K562 (cell line): ENCODE results near the gene CDKN3. TPM values are rescaled to one million over a fixed set of nuclear protein-coding genes. Genes with fewer than 3 reads are reported as not detected.
A peak's percentile ranks its signal among the peaks of the same experiment; 100 is the strongest.

ENCODE experiments used
- ATAC-seq: fragments of 200-7000 bp; cut with Tn5 transposase; 3 replicates; pipeline ENCODE4 v1.9.1; 2020; ENCODE audit warnings: moderate library complexity
- BruUV-seq: library from RNA; stranded (reverse); fragments of 400-500 nt; replicated peaks from 2 replicates; lab custom pipeline; 2021; lab: Mats Ljungman, UMichigan
- CTCF ChIA-PET: fragments of 300-600 bp; formaldehyde crosslinking; extraction: SDS; loops from one replicate; lab custom pipeline; 2021; ENCODE audit warnings: low intra/inter-chr PET ratio; lab: Yijun Ruan, JAX
- POLR2A ChIA-PET: fragments of 300-600, 350-650 bp; sonication (Branson Sonifier 250); formaldehyde crosslinking; extraction: SDS; loops from one replicate; lab custom pipeline; 2021; ENCODE audit warnings: antibody characterized with exemption, inconsistent platforms; lab: Yijun Ruan, JAX
- DNase-seq, 4 experiments: peaks; one replicate each; pipeline versions ENCODE4 v3.0.0 to v3.0.0-alpha.2; 2011 to 2018; ENCODE audit warnings: low spot score in 3 of 4, mixed read lengths in 3 of 4; ENCODE audit errors: extremely low read depth in 1 of 4
- FAIRE-seq: peaks from 2 replicates; lab custom pipeline; 2011; peaks lifted over from hg19 to GRCh38; lab: Jason Lieb, UNC
- H2AFZ ChIP-seq: 2 replicates; pipeline ENCODE4 v1.6.0; 2011; ENCODE audit warnings: low read depth, low read length, control low read depth, inconsistent platforms
- H3K27ac ChIP-seq: fragments of 200-600 bp; 3 replicates; pipeline ENCODE4 v1.8.0; 2011; ENCODE audit warnings: low read depth, mild to moderate bottlenecking, control low read depth, inconsistent platforms, low read length, moderate library complexity, mixed read lengths; ENCODE audit errors: extremely low read depth
- H3K27me3 ChIP-seq, 2 experiments: fragments of 300-600 bp in 1 of 2; 2 replicates in 1 of 2; 3 replicates in 1 of 2; pipeline versions ENCODE4 v1.6.0 to v1.8.0; 2011; ENCODE audit warnings: inconsistent platforms in 2 of 2, low read length in 2 of 2, mild to moderate bottlenecking in 1 of 2, mixed read lengths in 1 of 2, moderate library complexity in 1 of 2; ENCODE audit not compliant: control insufficient read depth in 2 of 2, insufficient read depth in 2 of 2
- H3K36me3 ChIP-seq: fragments of 300-600 bp; 3 replicates; pipeline ENCODE4 v1.8.0; 2011; ENCODE audit warnings: mild to moderate bottlenecking, low read length, inconsistent platforms; ENCODE audit not compliant: control insufficient read depth, insufficient read depth
- H3K4me1 ChIP-seq, 2 experiments: fragments of 200-600 bp in 1 of 2; replicated peaks in 1 of 2; 2 replicates in 1 of 2; 3 replicates in 1 of 2; pipeline versions ENCODE4 v1.5.1 to v1.8.0; 2011; ENCODE audit warnings: inconsistent platforms in 2 of 2, low read length in 2 of 2, mild to moderate bottlenecking in 1 of 2, mixed read lengths in 1 of 2, moderate library complexity in 1 of 2; ENCODE audit not compliant: control insufficient read depth in 2 of 2, insufficient read depth in 2 of 2
- H3K4me2 ChIP-seq: 2 replicates; pipeline ENCODE4 v1.6.1; 2011; ENCODE audit warnings: low read length, control low read depth, inconsistent platforms, mixed read lengths; ENCODE audit not compliant: insufficient read depth
- H3K4me3 ChIP-seq: fragments of 200-600 bp; sonication (generic), shearing (Covaris generic); 2 replicates; pipeline ENCODE4 v1.5.1; 2016; ENCODE audit warnings: control low read depth, inconsistent platforms
- H3K79me2 ChIP-seq: fragments of 200-600 bp; 3 replicates; pipeline ENCODE4 v1.8.0; 2011; ENCODE audit warnings: low read length, inconsistent platforms; ENCODE audit not compliant: control insufficient read depth, insufficient read depth
- H3K9ac ChIP-seq, 2 experiments: 2 replicates each; pipeline versions ENCODE4 v1.6.0 to v1.6.1; 2011; ENCODE audit warnings: low read depth in 2 of 2, low read length in 2 of 2, control low read depth in 1 of 2, inconsistent platforms in 1 of 2, mild to moderate bottlenecking in 1 of 2, mixed read lengths in 1 of 2; ENCODE audit not compliant: insufficient read depth in 1 of 2
- H3K9me1 ChIP-seq: one replicate; pipeline ENCODE4 v1.6.0; 2011; ENCODE audit warnings: inconsistent platforms, mild to moderate bottlenecking, low read length, moderate library complexity; ENCODE audit not compliant: control insufficient read depth, insufficient read depth
- H3K9me3 ChIP-seq: replicated peaks from 2 replicates; pipeline ENCODE4 v1.5.1; 2011; ENCODE audit warnings: low read depth, low read length, inconsistent platforms; ENCODE audit not compliant: control insufficient read depth, insufficient read depth
- H4K20me1 ChIP-seq: replicated peaks from 2 replicates; pipeline ENCODE4 v1.6.1; 2011; ENCODE audit warnings: low read length, inconsistent platforms, mixed read lengths; ENCODE audit not compliant: control insufficient read depth, insufficient read depth
- BDP1 ChIP-seq: IDR thresholded peaks from 3 replicates; pipeline ENCODE4 v1.6.1; 2011; ENCODE audit not compliant: insufficient read length, insufficient read depth
- ESRRA ChIP-seq: fragments of 450-650 bp; IDR thresholded peaks from 2 replicates; pipeline ENCODE4 v1.6.1; 2014; ENCODE audit warnings: low read depth, mild to moderate bottlenecking, moderate library complexity, borderline replicate concordance
- FOSL1 ChIP-seq: fragments of 200-800 bp; sonication (Bioruptor generic); conservative IDR thresholded peaks from 2 replicates; pipeline ENCODE4 v1.6.1; 2016; ENCODE audit warnings: missing genetic modification characterization, missing compliant biosample characterization
- KDM1A ChIP-seq, 2 experiments: fragments of 450-650 bp; IDR thresholded peaks; 2 replicates each; pipeline ENCODE4 v1.6.1; 2016; ENCODE audit warnings: mild to moderate bottlenecking in 2 of 2
- PHB2 ChIP-seq: fragments of 450-650 bp; IDR thresholded peaks from 2 replicates; pipeline ENCODE4 v1.6.1; 2017; ENCODE audit warnings: low read depth
- U2AF2 ChIP-seq: fragments of 200-400 bp; formaldehyde crosslinking; optimal IDR thresholded peaks from 2 replicates; pipeline ENCODE3; 2017; ENCODE audit warnings: low read depth, mild to moderate bottlenecking, low read length
- WGBS: fragments of 100-300 bp; shearing (Covaris generic); methylation state at CpG from one replicate; pipeline ENCODE4 v1.1.6; 2016; ENCODE audit warnings: low coverage, mixed read lengths; ENCODE audit not compliant: insufficient coverage; ENCODE audit errors: missing lambda C conversion rate; 5-methylcytosine and 5-hydroxymethylcytosine counted together
- in situ Hi-C: fragments of 300-500 bp; cut with MboI; formaldehyde crosslinking; loops from 4 replicates; pipeline ENCODE4 v1.15.0; 2018; ENCODE audit warnings: inconsistent platforms, mixed read lengths
- intact Hi-C: fragments of 100-400 bp; cut with micrococcal nuclease; formaldehyde crosslinking; loops from 2 replicates; pipeline ENCODE4 v1.14.2; 2022
- polyA plus RNA-seq, 8 experiments: library from polyadenylated mRNA; depleted of rRNA in 4 of 8; stranded (reverse) in 5 of 8; unstranded in 3 of 8; fragments of >200 nt; fragmentation: Nextera tagmentation in 2 of 8; fragmentation: Illumina TruSeq in 1 of 8; extraction: Ambion mirVana in 2 of 8; extraction: Trizol in 1 of 8; gene quantifications; 2 replicates each; pipeline versions ENCODE4 v1.2.1 to v1.2.3, GENCODE V29; 2011 to 2014; ENCODE audit warnings: inconsistent platforms in 1 of 8, missing spikeins in 1 of 8
- total RNA-seq, 7 experiments: library from RNA; depleted of rRNA in 6 of 7; stranded (reverse); fragments of >200 nt in 6 of 7; fragmentation: Illumina TruSeq in 2 of 7; extraction: Trizol in 2 of 7; gene quantifications; 2 replicates each; pipeline versions ENCODE4 v1.2.1 to v1.2.3, GENCODE V29; 2011 to 2021; ENCODE audit warnings: low replicate concordance in 1 of 7
- TF ChIP-seq, protein P1 (sequence below): fragments of 450-650 bp; IDR thresholded peaks from 2 replicates; pipeline ENCODE4 v1.6.1; 2016

Gene CDKN3
- total and polyA plus RNA-seq, 9 of the 15 experiments (the other 6 are each of a cell fraction or from before 2014, with no cell fraction given): 41.3 to 128 (median 70.7) TPM

DNA sequence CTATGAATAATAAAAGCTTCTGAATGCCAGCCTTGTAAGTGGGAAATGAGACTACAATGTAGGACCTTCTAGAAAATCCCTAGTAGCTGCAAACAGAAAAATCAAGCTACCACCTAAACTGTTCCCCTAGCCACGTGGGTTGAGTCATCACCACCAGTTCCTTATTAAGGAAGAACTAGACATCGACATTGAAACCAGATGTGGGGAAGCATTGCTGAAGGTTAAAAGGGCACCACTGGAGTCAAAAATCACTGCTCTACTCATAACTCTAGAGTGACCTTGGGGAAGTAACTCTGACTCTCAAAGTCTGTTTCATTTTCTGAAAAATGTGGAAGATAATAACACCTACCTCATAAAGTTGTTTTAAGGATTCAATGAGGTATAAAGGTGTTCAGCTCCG lies 53.7 kb downstream of the CDKN3 start:
- DNase-seq: peak in 1 of 4 experiments; percentile 5
- WGBS: 4% methylated on average over 3 of the region's 3 CpGs
- no peak overlapping the region for H2AFZ ChIP-seq
- peaks cover 0 to 3% of the 10 kb centered on the region in 2 experiments; a peak in 2 of 5 replicates for H3K4me1 ChIP-seq
- H3K9ac ChIP-seq: no peak overlapping the region
- no peaks in the 10 kb centered on the region for H3K9me1 ChIP-seq
- ChIA-PET CTCF (no interaction called here), POLR2A (no interaction called here)
- BruUV-seq: no TSS peak
- no peaks in the 10 kb centered on the region for H3K79me2 ChIP-seq
- intact Hi-C loops: no loop called here
- H4K20me1 ChIP-seq: no peaks in the 10 kb centered on the region
- FAIRE-seq: no peak
- no peak overlapping the region for H3K4me2 ChIP-seq
- peak in 1 of 2 experiments; percentile 16; a peak in 1 of 4 replicates for TF ChIP-seq KDM1A (IDR thresholded peaks at IDR 0.05)
- TF ChIP-seq ESRRA: peak; percentile 88
- TF ChIP-seq U2AF2: no peak
- no peak for TF ChIP-seq PHB2
- peak; percentile 60 for TF ChIP-seq FOSL1 (tag)
- no peaks in the 10 kb centered on the region for H3K27me3 ChIP-seq
- ATAC-seq: no peak
- no peaks in the 10 kb centered on the region for H3K9me3 ChIP-seq
- in situ Hi-C loops: no loop called here
- no peak overlapping the region for H3K27ac ChIP-seq
- H3K36me3 ChIP-seq: no peaks in the 10 kb centered on the region
- no peak overlapping the region for H3K4me3 ChIP-seq

DNA sequence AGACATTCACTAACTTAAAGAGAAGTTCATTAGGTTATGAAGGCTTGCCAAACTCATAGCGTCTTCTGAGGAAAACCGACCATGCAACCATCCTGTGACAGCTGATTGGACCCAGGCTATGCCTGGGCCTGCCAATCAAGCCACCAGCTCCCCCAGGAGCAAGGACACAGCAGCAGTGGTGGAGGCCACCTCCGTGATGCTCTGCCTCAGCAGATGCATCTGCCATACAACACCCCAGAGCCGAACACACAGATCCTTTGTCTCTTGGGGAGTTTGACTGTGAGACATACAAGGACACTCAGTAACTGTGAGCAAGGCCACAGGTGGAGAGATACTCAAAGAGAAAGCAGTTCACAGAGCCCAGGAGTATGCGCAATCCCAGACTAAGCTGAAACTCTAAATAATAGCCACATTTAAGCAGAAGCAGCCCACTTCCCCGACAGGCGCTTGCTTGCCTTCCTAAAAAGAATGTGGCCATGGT lies 54.4 kb downstream of the CDKN3 start:
- Histone ChIP-seq H3K27ac (no peak overlapping the region), H4K20me1 (no peaks in the 10 kb centered on the region), H3K79me2 (no peaks in the 10 kb centered on the region), H3K4me3 (no peak overlapping the region), H3K9me1 (no peaks in the 10 kb centered on the region), H3K9me3 (no peaks in the 10 kb centered on the region), H3K27me3 (no peaks in the 10 kb centered on the region), H3K9ac (no peak overlapping the region), H3K36me3 (no peaks in the 10 kb centered on the region), H2AFZ (no peak overlapping the region), H3K4me1 (peaks cover 0 to 3% of the 10 kb centered on the region in 2 experiments; a peak in 2 of 5 replicates), H3K4me2 (no peak overlapping the region)
- ATAC-seq (no peak; the same call in 2 of the 3 replicates), FAIRE-seq (no peak), DNase-seq (no peak)
- POLR2A ChIA-PET: interaction anchor here (0.5 kb wide), 1 partner anchor 28 kb away, joined by 3 read pairs; no protein-coding TSS in a partner anchor
- CTCF ChIA-PET: no interaction called here
- in situ Hi-C loops: no loop called here
- BruUV-seq: no TSS peak
- 46% methylated on average over 7 of the region's 7 CpGs for WGBS
- intact Hi-C loops: no loop called here
- TF ChIP-seq, protein P1, sequence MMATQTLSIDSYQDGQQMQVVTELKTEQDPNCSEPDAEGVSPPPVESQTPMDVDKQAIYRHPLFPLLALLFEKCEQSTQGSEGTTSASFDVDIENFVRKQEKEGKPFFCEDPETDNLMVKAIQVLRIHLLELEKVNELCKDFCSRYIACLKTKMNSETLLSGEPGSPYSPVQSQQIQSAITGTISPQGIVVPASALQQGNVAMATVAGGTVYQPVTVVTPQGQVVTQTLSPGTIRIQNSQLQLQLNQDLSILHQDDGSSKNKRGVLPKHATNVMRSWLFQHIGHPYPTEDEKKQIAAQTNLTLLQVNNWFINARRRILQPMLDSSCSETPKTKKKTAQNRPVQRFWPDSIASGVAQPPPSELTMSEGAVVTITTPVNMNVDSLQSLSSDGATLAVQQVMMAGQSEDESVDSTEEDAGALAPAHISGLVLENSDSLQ: peak; percentile 74
- TF ChIP-seq BDP1: no peak
